HepG2 (cell line): Measurements from ENCODE around the gene IRF2BPL. TPM values are rescaled to one million over a fixed set of nuclear protein-coding genes. Genes with fewer than 3 reads are reported as not detected.

ENCODE experiments used
- ARID2 ChIP-seq: sonication (generic); formaldehyde crosslinking; IDR thresholded peaks from 2 replicates; pipeline ENCODE4 v1.8.1; 2022; ENCODE audit warnings: mild to moderate bottlenecking, missing genetic modification reagents, borderline replicate concordance
- ARNT2 ChIP-seq: sonication (generic); formaldehyde crosslinking; IDR thresholded peaks from 2 replicates; pipeline ENCODE4 v1.8.0; 2022; ENCODE audit warnings: mild to moderate bottlenecking, low read depth, missing genetic modification reagents, moderate library complexity
- ATF7-NPFF ChIP-seq: sonication (generic); formaldehyde crosslinking; IDR thresholded peaks from 2 replicates; pipeline ENCODE4 v1.8.1; 2023; ENCODE audit warnings: mild to moderate bottlenecking, low read depth, missing genetic modification reagents, moderate library complexity
- CBX5 ChIP-seq: sonication (generic); formaldehyde crosslinking; IDR thresholded peaks from 2 replicates; pipeline ENCODE4 v1.4.0; 2020; ENCODE audit warnings: missing genetic modification reagents, borderline replicate concordance
- CCDC6 ChIP-seq: sonication (generic); formaldehyde crosslinking; IDR thresholded peaks from 2 replicates; pipeline ENCODE4 v1.8.1; 2022; ENCODE audit warnings: mild to moderate bottlenecking, missing genetic modification reagents, moderate library complexity
- DNMT3B ChIP-seq: conservative IDR thresholded peaks from 2 replicates; pipeline ENCODE4 v1.6.1; 2016; ENCODE audit warnings: missing biosample characterization, control low read depth
- DR1 ChIP-seq: sonication (generic); formaldehyde crosslinking; IDR thresholded peaks from 2 replicates; pipeline ENCODE4 v1.8.0; 2021; ENCODE audit warnings: mild to moderate bottlenecking, missing genetic modification reagents, inconsistent platforms
- GFI1 ChIP-seq: sonication (generic); formaldehyde crosslinking; IDR thresholded peaks from 2 replicates; pipeline ENCODE4 v1.5.0; 2020; ENCODE audit warnings: missing genetic modification reagents, mild to moderate bottlenecking, borderline replicate concordance
- HNF4A ChIP-seq: sonication (generic); formaldehyde crosslinking; IDR thresholded peaks from 2 replicates; pipeline ENCODE4 v1.4.0; 2020; ENCODE audit warnings: missing genetic modification reagents
- HNRNPL ChIP-seq: fragments of 200-400 bp; formaldehyde crosslinking; IDR thresholded peaks from 2 replicates; pipeline ENCODE4 v1.6.1; 2017; ENCODE audit warnings: mild to moderate bottlenecking, low read depth, low read length
- HOXA5 ChIP-seq: sonication (generic); formaldehyde crosslinking; IDR thresholded peaks from 2 replicates; pipeline ENCODE4 v1.4.0; 2020; ENCODE audit warnings: missing genetic modification reagents
- JUNB ChIP-seq: sonication (generic); formaldehyde crosslinking; IDR thresholded peaks from 2 replicates; pipeline ENCODE4 v1.8.0; 2022; ENCODE audit warnings: missing genetic modification reagents, mild to moderate bottlenecking, borderline replicate concordance
- KMT2A ChIP-seq: sonication (generic); formaldehyde crosslinking; IDR thresholded peaks from 2 replicates; pipeline ENCODE4 v1.4.0; 2020; ENCODE audit warnings: missing genetic modification reagents
- MIER3 ChIP-seq: IDR thresholded peaks from 2 replicates; pipeline ENCODE4 v1.6.1; 2016; ENCODE audit warnings: missing compliant biosample characterization, borderline replicate concordance
- RARA ChIP-seq: IDR thresholded peaks from 2 replicates; pipeline ENCODE4 v1.6.1; 2016; ENCODE audit warnings: missing genetic modification reagents, missing compliant biosample characterization
- REXO4 ChIP-seq: sonication (generic); formaldehyde crosslinking; IDR thresholded peaks from 2 replicates; pipeline ENCODE4 v1.8.0; 2022; ENCODE audit warnings: missing genetic modification reagents, mild to moderate bottlenecking, borderline replicate concordance
- TBX2 ChIP-seq: sonication (generic); formaldehyde crosslinking; IDR thresholded peaks from 2 replicates; pipeline ENCODE4 v1.5.0; 2020; ENCODE audit warnings: missing genetic modification reagents, mild to moderate bottlenecking, borderline replicate concordance
- TSC22D2 ChIP-seq: sonication (generic); formaldehyde crosslinking; IDR thresholded peaks from 2 replicates; pipeline ENCODE4 v1.5.1; 2020; ENCODE audit warnings: missing genetic modification reagents, mild to moderate bottlenecking, borderline replicate concordance
- XRCC5 ChIP-seq: fragments of 200-400 bp; formaldehyde crosslinking; optimal IDR thresholded peaks from 2 replicates; pipeline ENCODE3; 2017; ENCODE audit warnings: mild to moderate bottlenecking, low read length
- ZHX1 ChIP-seq: sonication (generic); formaldehyde crosslinking; IDR thresholded peaks from 2 replicates; pipeline ENCODE4 v1.8.1; 2022; ENCODE audit warnings: low read depth, mild to moderate bottlenecking, missing genetic modification reagents
- ZNF264 ChIP-seq: sonication (generic); formaldehyde crosslinking; IDR thresholded peaks from 2 replicates; pipeline ENCODE4 v1.4.0; 2020; ENCODE audit warnings: missing genetic modification reagents
- ZNF510 ChIP-seq: sonication (generic); formaldehyde crosslinking; IDR thresholded peaks from 2 replicates; pipeline ENCODE4 v1.4.0; 2020; ENCODE audit warnings: low read depth, mild to moderate bottlenecking, missing genetic modification reagents
- ZNF816 ChIP-seq: sonication (generic); formaldehyde crosslinking; IDR thresholded peaks from 2 replicates; pipeline ENCODE4 v1.8.0; 2022; ENCODE audit warnings: missing genetic modification reagents, mild to moderate bottlenecking, borderline replicate concordance
- ZZZ3 ChIP-seq: sonication (generic); formaldehyde crosslinking; IDR thresholded peaks from 2 replicates; pipeline ENCODE4 v1.4.0; 2020; ENCODE audit warnings: missing genetic modification reagents, mild to moderate bottlenecking, borderline replicate concordance
- polyA plus RNA-seq, 8 experiments: library from polyadenylated mRNA; depleted of rRNA in 3 of 8; stranded (reverse) in 7 of 8; unstranded in 1 of 8; fragments of >200 nt; fragmentation: Illumina TruSeq in 4 of 8; extraction: Trizol in 4 of 8; gene quantifications; 2 replicates each; pipeline versions ENCODE4 v1.2.1 to v1.2.3, GENCODE V29; 2011 to 2016; ENCODE audit warnings: low read depth in 4 of 8, missing spikeins in 1 of 8, mixed read lengths in 1 of 8; ENCODE audit not compliant: insufficient read depth in 1 of 8
- total RNA-seq, 5 experiments: library from RNA; depleted of rRNA; stranded (reverse); fragments of >200 nt; fragmentation: Illumina TruSeq; extraction: Trizol; gene quantifications; 2 replicates each; pipeline ENCODE4 v1.2.3, GENCODE V29; 2016; ENCODE audit warnings: low read depth in 1 of 5
- TF ChIP-seq, protein P1 (sequence below): sonication (generic); formaldehyde crosslinking; IDR thresholded peaks from 2 replicates; pipeline ENCODE4 v1.8.0; 2022; ENCODE audit warnings: mild to moderate bottlenecking, missing genetic modification reagents, moderate library complexity

IRF2BPL gene
- total and polyA plus RNA-seq, 2 of the 13 experiments (the other 11 are each of a cell fraction or from before 2014, with no cell fraction given): 6.6 to 8.4 TPM

- TF ChIP-seq, protein P1, sequence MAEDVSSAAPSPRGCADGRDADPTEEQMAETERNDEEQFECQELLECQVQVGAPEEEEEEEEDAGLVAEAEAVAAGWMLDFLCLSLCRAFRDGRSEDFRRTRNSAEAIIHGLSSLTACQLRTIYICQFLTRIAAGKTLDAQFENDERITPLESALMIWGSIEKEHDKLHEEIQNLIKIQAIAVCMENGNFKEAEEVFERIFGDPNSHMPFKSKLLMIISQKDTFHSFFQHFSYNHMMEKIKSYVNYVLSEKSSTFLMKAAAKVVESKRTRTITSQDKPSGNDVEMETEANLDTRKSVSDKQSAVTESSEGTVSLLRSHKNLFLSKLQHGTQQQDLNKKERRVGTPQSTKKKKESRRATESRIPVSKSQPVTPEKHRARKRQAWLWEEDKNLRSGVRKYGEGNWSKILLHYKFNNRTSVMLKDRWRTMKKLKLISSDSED (CRISPR knock-in tag): no peak
- TF ChIP-seq KMT2A (CRISPR knock-in tag) (no peak), HOXA5 (CRISPR knock-in tag) (no peak), DR1 (CRISPR knock-in tag) (no peak), TSC22D2 (CRISPR knock-in tag) (no peak), ATF7-NPFF (CRISPR knock-in tag) (no peak), GFI1 (CRISPR knock-in tag) (peak; percentile 32; the same call in 1 of the 2 replicates), DNMT3B (CRISPR knock-in tag) (no peak), JUNB (CRISPR knock-in tag) (no peak), ZNF264 (CRISPR knock-in tag) (no peak), ZZZ3 (CRISPR knock-in tag) (no peak), MIER3 (CRISPR knock-in tag) (no peak), RARA (0 out of 2 replicates have a peak, but pooled peaks have one; percentile 17), HNRNPL (no peak), HNF4A (CRISPR knock-in tag) (no peak), ZNF816 (CRISPR knock-in tag) (no peak), TBX2 (peak; percentile 59; the same call in 1 of the 2 replicates), ARNT2 (CRISPR knock-in tag) (no peak), ZNF510 (CRISPR knock-in tag) (no peak), XRCC5 (no peak), ARID2 (no peak), CBX5 (CRISPR knock-in tag) (no peak), ZHX1 (CRISPR knock-in tag) (no peak), CCDC6 (CRISPR knock-in tag) (no peak), REXO4 (CRISPR knock-in tag) (no peak)
Measured at GRCh38 chr14:77014004-77014604, 14.4 kb downstream of the IRF2BPL start (continued).
